Testis (tissue), 2 donors: ENCODE measurements around the gene MPG.

ENCODE experiments used
- CTCF ChIP-seq, 3 experiments: fragments of 450-650 bp in 2 of 3; fragments of 200-600 bp in 1 of 3; sonication (generic) in 1 of 3; IDR thresholded peaks; one replicate each; pipeline ENCODE4 v1.5.1; 2016 to 2019; ENCODE audit warnings: antibody characterized with exemption in 3 of 3, mild to moderate bottlenecking in 2 of 3, moderate library complexity in 1 of 3
- POLR2A ChIP-seq: fragments of 450-650 bp; IDR thresholded peaks from one replicate; pipeline ENCODE4 v1.6.1; 2017; ENCODE audit warnings: antibody characterized with exemption, mild to moderate bottlenecking, moderate library complexity

- TF ChIP-seq CTCF (IDR thresholded peaks at IDR 0.05) (no peak), POLR2A (no peak)
Observed at GRCh38 chr16:78444-79150, 572 bp downstream of the MPG start.
